C4-2B (cell line): ENCODE data around the gene PNMA6F.

ENCODE experiments used
- ZFX ChIP-seq: fragments of 450-650 bp; IDR thresholded peaks from 2 replicates; pipeline ENCODE4 v1.6.1; 2017
- TF ChIP-seq, protein P1 (sequence below): fragments of 450-650 bp; conservative IDR thresholded peaks from 2 replicates; pipeline ENCODE4 v1.5.1; 2017; ENCODE audit warnings: mild to moderate bottlenecking

DNA sequence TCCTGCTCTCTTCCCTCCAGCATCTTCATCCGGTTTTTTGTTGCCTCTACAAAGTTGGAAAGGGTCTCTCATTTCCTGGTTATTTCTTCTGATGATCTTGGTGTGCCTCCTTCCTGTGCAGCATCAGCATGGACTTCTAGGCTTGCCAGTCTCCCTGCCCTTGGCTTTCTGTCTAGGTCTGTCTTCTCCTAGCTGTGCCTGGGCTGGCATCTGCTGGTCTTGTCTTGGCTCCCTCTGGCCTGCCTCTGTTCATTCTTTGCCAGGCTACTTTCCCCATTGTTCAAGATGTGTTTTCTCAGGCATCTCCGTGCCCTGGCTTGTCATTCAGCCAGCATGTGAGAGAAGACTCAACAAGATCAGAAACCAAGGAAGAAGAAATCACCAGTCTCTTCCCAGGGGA, 22.1 kb upstream of the PNMA6F start:
- TF ChIP-seq, protein P1, sequence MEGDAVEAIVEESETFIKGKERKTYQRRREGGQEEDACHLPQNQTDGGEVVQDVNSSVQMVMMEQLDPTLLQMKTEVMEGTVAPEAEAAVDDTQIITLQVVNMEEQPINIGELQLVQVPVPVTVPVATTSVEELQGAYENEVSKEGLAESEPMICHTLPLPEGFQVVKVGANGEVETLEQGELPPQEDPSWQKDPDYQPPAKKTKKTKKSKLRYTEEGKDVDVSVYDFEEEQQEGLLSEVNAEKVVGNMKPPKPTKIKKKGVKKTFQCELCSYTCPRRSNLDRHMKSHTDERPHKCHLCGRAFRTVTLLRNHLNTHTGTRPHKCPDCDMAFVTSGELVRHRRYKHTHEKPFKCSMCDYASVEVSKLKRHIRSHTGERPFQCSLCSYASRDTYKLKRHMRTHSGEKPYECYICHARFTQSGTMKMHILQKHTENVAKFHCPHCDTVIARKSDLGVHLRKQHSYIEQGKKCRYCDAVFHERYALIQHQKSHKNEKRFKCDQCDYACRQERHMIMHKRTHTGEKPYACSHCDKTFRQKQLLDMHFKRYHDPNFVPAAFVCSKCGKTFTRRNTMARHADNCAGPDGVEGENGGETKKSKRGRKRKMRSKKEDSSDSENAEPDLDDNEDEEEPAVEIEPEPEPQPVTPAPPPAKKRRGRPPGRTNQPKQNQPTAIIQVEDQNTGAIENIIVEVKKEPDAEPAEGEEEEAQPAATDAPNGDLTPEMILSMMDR = no peak
- TF ChIP-seq ZFX = no peak
